Erythroblast (primary cell): ENCODE results near the gene SMU1.
"Not testable (repeated sequence)": the region's sequence is repeated elsewhere in the genome, so short reads cannot be mapped to it uniquely, and the experiment has no call there.

ENCODE experiments used
- GATA1 ChIP-seq: IDR thresholded peaks from 2 replicates; pipeline ENCODE4 v1.6.1; 2011; ENCODE audit warnings: low read depth, mild to moderate bottlenecking, control low read depth, low read length, moderate library complexity
- POLR2A ChIP-seq: IDR thresholded peaks from 2 replicates; pipeline ENCODE4 v1.6.1; 2011; ENCODE audit warnings: mild to moderate bottlenecking, low read length

DNA sequence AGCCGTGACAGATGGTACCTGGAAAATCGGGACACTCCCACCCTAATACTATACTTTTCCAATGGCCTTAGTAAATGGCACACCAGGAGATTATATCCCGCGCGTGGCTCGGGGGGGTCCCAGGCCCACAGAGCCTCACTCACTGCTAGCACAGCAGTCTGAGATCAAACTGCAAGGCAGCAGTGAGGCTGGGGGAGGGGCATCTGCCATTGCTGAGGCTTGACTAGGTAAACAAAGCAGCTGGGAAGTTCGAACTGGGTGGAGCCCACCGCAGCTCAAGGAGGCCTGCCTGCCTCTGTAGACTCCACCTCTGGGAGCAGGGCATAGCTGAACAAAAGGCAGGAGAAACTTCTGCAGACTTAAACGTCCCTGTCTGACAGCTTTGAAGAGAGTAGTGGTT, 9.2 kb upstream of the SMU1 start:
- not testable (repeated sequence) for TF ChIP-seq POLR2A, GATA1
